SK-N-SH (cell line): ENCODE measurements around the gene WDFY2. TPM values are rescaled to one million over a fixed set of nuclear protein-coding genes. Genes with fewer than 3 reads are reported as not detected.

Experiments used
- CTCF ChIA-PET: fragments of 300-600, 350-600 bp; formaldehyde crosslinking; extraction: SDS; loops from one replicate; lab custom pipeline; 2021; lab: Yijun Ruan, JAX
- POLR2A ChIA-PET: fragments of 350-600 bp; sonication (Branson Sonifier 250); formaldehyde crosslinking; extraction: SDS; loops from one replicate; lab custom pipeline; 2020; ENCODE audit warnings: antibody characterized with exemption, inconsistent platforms; lab: Yijun Ruan, JAX
- DNase-seq: peaks from one replicate; pipeline ENCODE4 v3.0.0; 2012
- H2AFZ ChIP-seq: fragments of 200-600 bp; sonication (generic); 2 replicates; pipeline ENCODE4 v1.8.1; 2016; ENCODE audit warnings: antibody characterized with exemption, mild to moderate bottlenecking, low read depth
- H3F3A ChIP-seq: fragments of 200-600 bp; sonication (generic); replicated peaks from 2 replicates; pipeline ENCODE3; 2016; ENCODE audit warnings: antibody characterized with exemption, mild to moderate bottlenecking; ENCODE audit not compliant: insufficient read depth
- H3K27ac ChIP-seq, 2 experiments: fragments of 200-500 bp in 1 of 2; fragments of 200-600 bp in 1 of 2; sonication (Bioruptor generic) in 1 of 2; sonication (generic), shearing (Covaris generic) in 1 of 2; 2 replicates each; pipeline versions ENCODE4 v1.5.1 to v1.6.1; 2014 to 2016; ENCODE audit warnings: low read depth in 2 of 2, inconsistent platforms in 1 of 2, low read length in 1 of 2, mild to moderate bottlenecking in 1 of 2, mixed read lengths in 1 of 2
- H3K27me3 ChIP-seq: fragments of 200-600 bp; sonication (generic), shearing (Covaris generic); 2 replicates; pipeline ENCODE4 v1.6.1; 2016; ENCODE audit warnings: mixed run types; ENCODE audit not compliant: insufficient read depth
- H3K36me3 ChIP-seq, 2 experiments: fragments of 200-500 bp in 1 of 2; fragments of 200-600 bp in 1 of 2; sonication (Bioruptor generic) in 1 of 2; sonication (generic) in 1 of 2; replicated peaks in 1 of 2; 2 replicates each; pipeline versions ENCODE3 to v1.5.1; 2014 to 2016; ENCODE audit warnings: low read length in 1 of 2, mild to moderate bottlenecking in 1 of 2; ENCODE audit not compliant: insufficient read depth in 2 of 2, control insufficient read depth in 1 of 2
- H3K4me1 ChIP-seq, 2 experiments: fragments of 200-500 bp in 1 of 2; fragments of 200-600 bp in 1 of 2; sonication (Bioruptor generic) in 1 of 2; sonication (generic), shearing (Covaris generic) in 1 of 2; 2 replicates each; pipeline versions ENCODE4 v1.5.1 to v1.6.1; 2014 to 2016; ENCODE audit warnings: low read depth in 1 of 2, low read length in 1 of 2, mixed run types in 1 of 2; ENCODE audit not compliant: insufficient read depth in 2 of 2, control insufficient read depth in 1 of 2
- H3K4me2 ChIP-seq: fragments of 200-600 bp; sonication (generic), shearing (Covaris generic); 2 replicates; pipeline ENCODE4 v1.6.1; 2017; ENCODE audit warnings: mixed run types
- H3K4me3 ChIP-seq, 2 experiments: fragments of 200-500 bp in 1 of 2; fragments of 200-600 bp in 1 of 2; sonication (Bioruptor generic) in 1 of 2; sonication (generic), shearing (Covaris generic) in 1 of 2; 2 replicates each; pipeline versions ENCODE4 v1.5.1 to v1.8.1; 2014 to 2016; ENCODE audit warnings: low read depth in 2 of 2, inconsistent platforms in 1 of 2, low read length in 1 of 2, mild to moderate bottlenecking in 1 of 2, mixed read lengths in 1 of 2, moderate library complexity in 1 of 2
- H3K79me2 ChIP-seq: fragments of 200-600 bp; sonication (generic); 2 replicates; pipeline ENCODE4 v1.8.1; 2017; ENCODE audit warnings: mild to moderate bottlenecking; ENCODE audit not compliant: insufficient read depth
- H3K9ac ChIP-seq: fragments of 200-600 bp; sonication (generic); 2 replicates; pipeline ENCODE4 v1.6.1; 2017; ENCODE audit warnings: mixed run types
- H3K9me2 ChIP-seq: fragments of 200-600 bp; sonication (generic); 2 replicates; pipeline ENCODE4 v1.6.1; 2017; ENCODE audit warnings: mixed run types
- H3K9me3 ChIP-seq: fragments of 200-600 bp; sonication (generic); 2 replicates; pipeline ENCODE4 v1.6.1; 2017; ENCODE audit warnings: mixed run types, mild to moderate bottlenecking, moderate library complexity
- H4K20me1 ChIP-seq: fragments of 200-600 bp; sonication (generic); 2 replicates; pipeline ENCODE4 v1.6.1; 2017; ENCODE audit warnings: mild to moderate bottlenecking, mixed run types; ENCODE audit not compliant: insufficient read depth
- EP300 ChIP-seq, 2 experiments: IDR thresholded peaks; 2 replicates each; pipeline versions ENCODE4 v1.4.0 to v1.6.1; 2012; ENCODE audit warnings: borderline replicate concordance in 1 of 2, low read depth in 1 of 2, low read length in 1 of 2
- EZH2phosphoT487 ChIP-seq: fragments of 200-600 bp; sonication (generic); IDR thresholded peaks from 2 replicates; pipeline ENCODE4 v1.6.1; 2017; ENCODE audit warnings: low read depth, mixed run types, mild to moderate bottlenecking, antibody characterized with exemption, moderate library complexity, borderline replicate concordance
- FOSL2 ChIP-seq: IDR thresholded peaks from 2 replicates; pipeline ENCODE4 v1.4.0; 2012; ENCODE audit warnings: low read depth, mild to moderate bottlenecking, moderate library complexity, borderline replicate concordance
- FOXJ3 ChIP-seq: sonication (generic); formaldehyde crosslinking; IDR thresholded peaks from 2 replicates; pipeline ENCODE4 v1.5.1; 2020; ENCODE audit warnings: mild to moderate bottlenecking, missing genetic modification reagents
- GATA2 ChIP-seq: sonication (generic); formaldehyde crosslinking; IDR thresholded peaks from 2 replicates; pipeline ENCODE4 v1.5.0; 2020; ENCODE audit warnings: mild to moderate bottlenecking, missing genetic modification reagents
- JUND ChIP-seq: IDR thresholded peaks from 2 replicates; pipeline ENCODE4 v1.4.0; 2012
- MAX ChIP-seq: IDR thresholded peaks from 2 replicates; pipeline ENCODE4 v1.4.0; 2012; ENCODE audit warnings: low read depth
- MXI1 ChIP-seq: IDR thresholded peaks from 2 replicates; pipeline ENCODE4 v1.6.1; 2012; ENCODE audit warnings: mild to moderate bottlenecking, low read depth, low read length, improper control_type of control experiment
- NFIC ChIP-seq: IDR thresholded peaks from 2 replicates; pipeline ENCODE4 v1.4.0; 2012; ENCODE audit warnings: borderline replicate concordance
- PBX3 ChIP-seq: IDR thresholded peaks from 2 replicates; pipeline ENCODE4; 2012
- RAD21 ChIP-seq: IDR thresholded peaks from 2 replicates; pipeline ENCODE4 v1.6.1; 2012; ENCODE audit warnings: mild to moderate bottlenecking, low read length
- RCOR1 ChIP-seq: fragments of 150-350 bp; IDR thresholded peaks from 2 replicates; pipeline ENCODE4 v1.6.1; 2017; ENCODE audit warnings: antibody characterized with exemption, low read length
- RFX5 ChIP-seq: IDR thresholded peaks from 2 replicates; pipeline ENCODE4 v1.6.1; 2012; ENCODE audit warnings: mild to moderate bottlenecking, improper control_type of control experiment, low read length
- RXRA ChIP-seq: IDR thresholded peaks from 2 replicates; pipeline ENCODE4 v1.4.0; 2012; ENCODE audit warnings: low read depth, mild to moderate bottlenecking, borderline replicate concordance
- SMC3 ChIP-seq: IDR thresholded peaks from 2 replicates; pipeline ENCODE4 v1.6.1; 2012; ENCODE audit warnings: low read depth, low read length, improper control_type of control experiment
- TAF1 ChIP-seq: IDR thresholded peaks from 2 replicates; pipeline ENCODE4 v1.6.1; 2012; ENCODE audit warnings: low read depth, mild to moderate bottlenecking, low read length, moderate library complexity, borderline replicate concordance
- TCF12 ChIP-seq: IDR thresholded peaks from 2 replicates; pipeline ENCODE4 v1.4.0; 2012
- USF1 ChIP-seq: IDR thresholded peaks from 2 replicates; pipeline ENCODE4 v1.4.0; 2012; ENCODE audit warnings: low read depth, borderline replicate concordance
- USF2 ChIP-seq: fragments of 150-350 bp; IDR thresholded peaks from 2 replicates; pipeline ENCODE4 v1.6.1; 2017; ENCODE audit warnings: antibody characterized with exemption, low read length, low read depth, borderline replicate concordance
- YY1 ChIP-seq: IDR thresholded peaks from 2 replicates; pipeline ENCODE4 v1.4.0; 2012; ENCODE audit warnings: low read depth, mild to moderate bottlenecking
- WGBS: methylation state at CpG from one replicate; pipeline ENCODE4 v1.1.6; 2017; ENCODE audit warnings: low lambda C conversion rate; 5-methylcytosine and 5-hydroxymethylcytosine counted together
- polyA plus RNA-seq, 3 experiments: library from polyadenylated mRNA; depleted of rRNA; stranded (reverse); fragments of >200 nt; gene quantifications; 2 replicates each; pipeline ENCODE4 v1.2.3, GENCODE V29; 2012

WDFY2 gene
- polyA plus RNA-seq, 1 of the 3 experiments (the other 2 are of a cell fraction) = 4.1 TPM

GRCh38 chr13:51772781-51773180 lies 188.5 kb downstream of the WDFY2 start:
- Histone ChIP-seq H3K79me2 (no peaks in the 10 kb centered on the region), H3K4me3 (no peak overlapping the region), H3K4me1 (peaks cover 0 to 7% of the 10 kb centered on the region in 2 experiments; a peak in 1 of 4 replicates), H3K4me2 (no peak overlapping the region), H3K9me3 (no peaks in the 10 kb centered on the region), H3K36me3 (no peaks in the 10 kb centered on the region), H2AFZ (no peak overlapping the region), H3K27ac (no peak overlapping the region), H3K9ac (no peak overlapping the region), H3K9me2 (no peaks in the 10 kb centered on the region), H4K20me1 (no peaks in the 10 kb centered on the region), H3K27me3 (no peaks in the 10 kb centered on the region), H3F3A (no peaks in the 10 kb centered on the region)
- WGBS = 95% methylated on average over 6 of the region's 6 CpGs
- TF ChIP-seq EP300 (IDR thresholded peaks at IDR 0.05; ENCODE audit: borderline replicate concordance in 1 of 2, low read depth in 1 of 2, low read length in 1 of 2) (no peak), USF2 (no peak), RFX5 (no peak), RXRA (no peak), PBX3 (no peak), EZH2phosphoT487 (no peak), MAX (no peak), TAF1 (no peak), FOSL2 (no peak), FOXJ3 (CRISPR knock-in tag) (no peak), RCOR1 (no peak), GATA2 (CRISPR knock-in tag) (no peak), TCF12 (no peak), MXI1 (no peak), JUND (no peak), USF1 (no peak), RAD21 (no peak), SMC3 (no peak), NFIC (no peak), YY1 (no peak)
- CTCF ChIA-PET = interaction anchor here (4.0 kb wide), 1 partner anchor 25 kb away, joined by 22 read pairs; no protein-coding TSS in a partner anchor
- POLR2A ChIA-PET = interaction anchor here (0.8 kb wide), 1 partner anchor 14 kb away, joined by 4 read pairs; no protein-coding TSS in a partner anchor
- DNase-seq = no peak
